Bone marrow (tissue), 2 donors: ENCODE measurements around the gene ING4.

Experiments
- DNase-seq, 2 donors: peaks; one replicate each; lab custom pipeline; 2025; lab: John Stamatoyannopoulos, UW

The ING4 gene

DNA sequence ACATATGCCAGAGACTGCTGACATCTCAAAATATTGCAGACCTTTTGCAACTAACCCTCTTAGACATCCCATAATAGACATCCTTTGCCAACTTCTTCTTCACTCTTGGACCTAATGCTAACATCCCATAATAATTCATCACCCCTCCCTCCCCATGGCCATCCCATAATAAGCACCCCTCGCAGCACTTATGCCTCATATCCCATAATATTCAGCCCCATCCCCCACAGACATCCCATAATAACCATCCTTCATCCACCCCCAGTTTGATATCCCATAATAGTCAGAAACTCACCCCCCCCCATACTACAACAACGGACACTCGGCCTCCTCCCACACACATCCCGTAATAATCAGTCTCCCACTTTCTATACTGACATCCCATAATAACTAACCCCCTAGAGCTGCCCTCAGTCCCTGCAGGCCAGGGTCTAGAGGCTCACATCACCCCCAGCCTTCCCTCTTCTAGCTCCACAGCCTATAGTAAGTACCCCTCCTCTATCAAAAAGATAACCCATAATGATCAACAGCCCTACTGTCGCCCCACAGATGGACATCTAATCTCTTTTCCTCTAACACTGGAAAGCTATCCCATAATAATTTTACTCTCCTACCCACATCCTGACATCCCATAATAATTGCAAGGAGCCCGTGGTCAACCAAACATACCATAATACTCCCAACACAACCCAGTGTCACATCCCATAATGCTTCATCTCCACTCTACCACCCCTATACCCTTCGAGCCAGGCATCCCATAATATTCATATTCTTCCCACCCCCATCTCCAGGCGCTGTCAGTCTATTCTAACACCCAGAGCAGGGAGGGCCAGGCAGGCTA is 54.9 kb downstream of the ING4 start:
- DNase-seq = peak in 1 of 2 donors; percentile 35

DNA sequence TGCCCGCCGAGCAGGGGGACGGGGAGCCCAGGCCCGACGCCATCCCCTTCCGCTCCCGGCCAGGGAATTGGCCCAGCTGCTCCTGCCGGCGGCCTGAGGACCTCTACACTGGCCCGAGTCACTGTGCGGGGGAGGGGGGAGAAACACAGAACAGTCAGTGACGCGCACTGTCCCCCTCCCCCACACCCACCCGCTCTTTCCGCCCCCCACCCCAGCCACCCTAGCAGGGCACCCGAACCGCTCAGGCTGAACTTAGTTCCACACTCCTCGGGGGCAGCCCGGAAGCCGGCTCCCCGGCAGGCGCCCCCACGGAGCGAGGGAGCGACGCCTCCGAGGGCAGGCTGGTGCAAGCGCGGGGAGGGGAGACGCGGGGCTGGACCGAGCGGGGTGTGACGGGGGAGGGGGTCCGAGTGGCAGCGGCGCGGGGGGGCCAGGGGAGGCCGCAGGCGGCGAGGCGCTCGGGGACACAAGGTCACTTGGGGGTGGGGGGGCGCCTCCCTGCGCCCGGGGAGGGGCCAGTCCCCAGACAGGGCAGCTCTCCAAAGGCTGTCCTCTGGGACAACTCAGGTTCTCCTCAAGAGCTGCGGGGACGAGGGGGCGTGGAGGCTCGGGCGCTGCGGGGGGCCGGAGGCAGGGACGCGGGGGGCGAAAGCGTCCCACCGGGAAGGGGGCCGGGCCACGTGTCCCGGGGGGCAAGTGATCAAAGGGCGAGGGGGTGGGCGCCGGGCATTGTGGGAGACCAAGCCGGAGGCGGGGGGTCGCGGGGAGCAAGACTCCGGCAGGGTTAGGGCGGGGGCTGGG is 56.4 kb downstream of the ING4 start:
- DNase-seq = peak; percentile 26

GRCh38 chr12:6605421-6606330 is 57.2 kb downstream of the ING4 start:
- no peak for DNase-seq

DNA sequence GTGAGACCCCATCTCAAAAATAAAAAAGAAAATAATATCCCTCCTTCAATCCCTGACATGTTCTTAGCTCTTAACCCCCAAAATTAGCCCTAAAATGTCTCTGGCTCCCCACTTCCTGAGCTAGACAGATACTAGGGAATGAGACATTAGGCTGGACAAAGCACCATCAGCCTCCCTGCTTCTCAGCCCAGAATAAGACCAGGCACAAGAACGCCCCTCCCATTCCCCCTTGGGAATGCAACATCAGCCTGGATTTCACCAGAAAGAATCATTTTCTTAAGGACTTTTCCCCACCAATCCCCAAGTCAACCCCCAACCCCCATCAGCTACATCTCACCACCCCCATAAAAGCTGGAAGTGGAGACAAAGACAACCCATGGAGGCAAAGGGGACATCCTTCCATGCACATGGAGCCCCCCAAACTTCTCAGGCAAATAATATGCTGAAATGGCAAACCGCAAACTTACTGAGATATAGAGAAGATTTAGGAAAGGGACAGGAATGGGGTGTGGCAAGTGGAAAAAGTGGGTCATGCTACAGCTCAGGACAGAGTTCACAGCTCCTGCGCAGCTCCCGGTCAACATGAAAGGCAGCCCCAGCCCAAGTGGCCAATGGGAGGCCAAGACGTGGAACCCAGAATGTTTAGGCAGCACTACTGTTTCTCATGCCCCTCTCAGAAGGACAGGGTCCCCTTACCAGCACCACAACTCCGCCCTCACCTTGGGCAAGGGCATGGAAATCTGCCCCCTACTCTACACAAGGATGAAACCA is 58.5 kb downstream of the ING4 start:
- no peak for DNase-seq

- DNase-seq = no peak
These were observed 59.8 kb downstream of the ING4 start for GRCh38 chr12:6603095-6603567.

DNA sequence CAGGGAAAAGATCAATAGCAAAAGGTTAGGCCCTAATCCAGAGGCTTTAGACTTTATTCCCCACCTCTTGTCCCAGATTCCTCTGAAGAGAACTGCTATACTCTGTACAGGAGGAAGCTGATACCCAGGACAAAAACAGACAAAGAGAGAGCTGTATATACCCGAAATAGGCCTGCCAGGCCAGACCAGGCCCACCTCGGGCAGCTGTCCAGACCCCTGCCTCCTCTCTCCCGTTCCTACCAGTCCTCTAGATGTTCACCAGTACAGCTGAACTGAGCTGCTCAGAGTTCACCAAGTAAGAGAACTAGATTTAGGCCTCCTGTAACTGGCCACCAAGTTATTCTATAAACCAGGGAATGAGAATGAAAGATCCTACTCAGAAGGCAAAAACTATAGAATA is 60.4 kb downstream of the ING4 start:
- no peak for DNase-seq
